Suprapubic skin (tissue), 3 donors: Measurements from ENCODE around the gene VPS13C.

Source experiments
- CTCF ChIP-seq, 2 donors: fragments of 200-600 bp in 1 of 2; fragments of 450-650 bp in 1 of 2; sonication (generic) in 1 of 2; IDR thresholded peaks; one replicate each; pipeline ENCODE4 v1.5.1; 2016 to 2019; ENCODE audit warnings: antibody characterized with exemption in 2 of 2, mild to moderate bottlenecking in 1 of 2, moderate library complexity in 1 of 2
- EP300 ChIP-seq: sonication (generic); formaldehyde crosslinking; IDR thresholded peaks from one replicate; pipeline ENCODE4 v1.6.1; 2017; ENCODE audit warnings: antibody characterized with exemption

GRCh38 chr15:61983081-61983480 lies 77.2 kb downstream of the VPS13C start:
- TF ChIP-seq CTCF (IDR thresholded peaks at IDR 0.05) (no peak), EP300 (no peak)
